HL-60/S4 treated with retinoic acid at 250 ng/mL for 4 days and 3 days (cell line): Measurements from ENCODE around the gene FBXW9.
"Not testable (repeated sequence)": the region's sequence is repeated elsewhere in the genome, so short reads cannot be mapped to it uniquely, and the experiment has no call there.

Experiments used
- in situ Hi-C: fragments of 300-500 bp; cut with MboI; formaldehyde crosslinking; loops from 2 replicates; pipeline ENCODE4 v1.7.0; 2022; ENCODE audit warnings: low sequenced_read_pairs

FBXW9 gene

GRCh38 chr19:12685831-12686230, 10.6 kb downstream of the FBXW9 start:
- in situ Hi-C loops = no loop called here

- in situ Hi-C loops = no loop called here
Measured at GRCh38 chr19:12681074-12681987, 15.1 kb downstream of the FBXW9 start, which contains the start of gene DHPS. TSS of gene DHPS (minus strand) at chr19:12681880. CDS start at chr19:12681766, 114 bp downstream.

GRCh38 chr19:12680034-12680433, 16.4 kb downstream of the FBXW9 start:
- in situ Hi-C loops = no loop called here

GRCh38 chr19:12678039-12678438, 18.4 kb downstream of the FBXW9 start:
- in situ Hi-C loops = not testable (repeated sequence)

GRCh38 chr19:12676928-12677327, 19.5 kb downstream of the FBXW9 start:
- in situ Hi-C loops = no loop called here

- in situ Hi-C loops = no loop called here
Measured at GRCh38 chr19:12676384-12676792, 20.0 kb downstream of the FBXW9 start.

GRCh38 chr19:12675940-12676339, 20.5 kb downstream of the FBXW9 start:
- in situ Hi-C loops = no loop called here

GRCh38 chr19:12675399-12675798, 21.0 kb downstream of the FBXW9 start:
- in situ Hi-C loops = no loop called here

- in situ Hi-C loops = loop anchor here (25.0 kb wide), 1 partner anchor 110 kb away; the partner anchor contains the start of gene ZNF564
Measured at GRCh38 chr19:12672744-12673143, 23.7 kb downstream of the FBXW9 start.

GRCh38 chr19:12670159-12670928, 26.1 kb downstream of the FBXW9 start:
- in situ Hi-C loops = loop anchor here (25.0 kb wide), 1 partner anchor 108 kb away; the partner anchor contains the start of gene ZNF564

GRCh38 chr19:12669270-12670158, 26.9 kb downstream of the FBXW9 start:
- in situ Hi-C loops = loop anchor here (25.0 kb wide), 1 partner anchor 107 kb away; the partner anchor contains the start of gene ZNF564

- in situ Hi-C loops = loop anchor here (25.0 kb wide), 1 partner anchor 107 kb away; the partner anchor contains the start of gene ZNF564
Measured at GRCh38 chr19:12668932-12669269, 27.5 kb downstream of the FBXW9 start.

GRCh38 chr19:12668346-12668745, 28.1 kb downstream of the FBXW9 start:
- in situ Hi-C loops = loop anchor here (25.0 kb wide), 1 partner anchor 106 kb away; the partner anchor contains the start of gene ZNF564

- in situ Hi-C loops = loop anchor here (25.0 kb wide), 1 partner anchor 106 kb away; the partner anchor contains the start of gene ZNF564
Measured at GRCh38 chr19:12667731-12668302, 28.6 kb downstream of the FBXW9 start.

GRCh38 chr19:12666265-12667048, 30.0 kb downstream of the FBXW9 start, which contains the start of the genes MAN2B1 and WDR83:
TSS of gene MAN2B1 (minus strand) at chr19:12666742. CDS start at chr19:12666701, 41 bp downstream.
TSS of gene WDR83 (plus strand) at chr19:12666807. CDS start at chr19:12669791, 2,984 bp downstream.
- in situ Hi-C loops = loop anchor here (25.0 kb wide), 1 partner anchor 104 kb away; the partner anchor contains the start of gene ZNF564

GRCh38 chr19:12665671-12666264, 30.7 kb downstream of the FBXW9 start:
- in situ Hi-C loops = loop anchor here (25.0 kb wide), 1 partner anchor 103 kb away; the partner anchor contains the start of gene ZNF564

GRCh38 chr19:12665281-12665573, 31.2 kb downstream of the FBXW9 start:
- in situ Hi-C loops = loop anchor here (25.0 kb wide), 1 partner anchor 103 kb away; the partner anchor contains the start of gene ZNF564
